HG02840 (cell line): ENCODE results near the gene COG6.

Source experiments
- ATAC-seq: cut with Tn5 transposase; IDR thresholded peaks from one replicate; pipeline ENCODE4 v1.9.1; 2021; ENCODE audit warnings: mild to moderate bottlenecking, moderate library complexity, moderate number of reproducible peaks; ENCODE audit not compliant: unreplicated experiment, low FRiP score

Gene COG6

GRCh38 chr13:39767791-39768517 lies 112.5 kb downstream of the COG6 start:
- ATAC-seq: no peak

DNA sequence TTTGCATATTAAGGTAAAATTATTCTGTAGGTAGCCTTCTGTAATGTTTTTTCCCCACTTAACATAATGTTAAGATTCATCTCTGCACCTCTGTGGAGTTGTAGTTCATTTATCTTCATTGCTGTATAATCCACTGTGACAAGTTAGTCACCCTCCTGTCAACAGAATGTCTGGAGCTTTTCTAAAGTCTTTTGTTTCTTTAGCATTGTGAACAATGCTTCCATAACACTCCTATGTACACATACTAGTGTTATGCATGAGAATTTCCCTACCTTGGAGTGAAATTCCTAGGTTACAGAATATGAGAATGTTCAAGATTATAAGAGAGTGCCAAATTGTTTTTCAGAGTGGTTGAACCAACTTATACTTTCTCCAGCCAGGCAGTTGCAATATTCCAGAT lies 113.5 kb downstream of the COG6 start:
- ATAC-seq: no peak

DNA sequence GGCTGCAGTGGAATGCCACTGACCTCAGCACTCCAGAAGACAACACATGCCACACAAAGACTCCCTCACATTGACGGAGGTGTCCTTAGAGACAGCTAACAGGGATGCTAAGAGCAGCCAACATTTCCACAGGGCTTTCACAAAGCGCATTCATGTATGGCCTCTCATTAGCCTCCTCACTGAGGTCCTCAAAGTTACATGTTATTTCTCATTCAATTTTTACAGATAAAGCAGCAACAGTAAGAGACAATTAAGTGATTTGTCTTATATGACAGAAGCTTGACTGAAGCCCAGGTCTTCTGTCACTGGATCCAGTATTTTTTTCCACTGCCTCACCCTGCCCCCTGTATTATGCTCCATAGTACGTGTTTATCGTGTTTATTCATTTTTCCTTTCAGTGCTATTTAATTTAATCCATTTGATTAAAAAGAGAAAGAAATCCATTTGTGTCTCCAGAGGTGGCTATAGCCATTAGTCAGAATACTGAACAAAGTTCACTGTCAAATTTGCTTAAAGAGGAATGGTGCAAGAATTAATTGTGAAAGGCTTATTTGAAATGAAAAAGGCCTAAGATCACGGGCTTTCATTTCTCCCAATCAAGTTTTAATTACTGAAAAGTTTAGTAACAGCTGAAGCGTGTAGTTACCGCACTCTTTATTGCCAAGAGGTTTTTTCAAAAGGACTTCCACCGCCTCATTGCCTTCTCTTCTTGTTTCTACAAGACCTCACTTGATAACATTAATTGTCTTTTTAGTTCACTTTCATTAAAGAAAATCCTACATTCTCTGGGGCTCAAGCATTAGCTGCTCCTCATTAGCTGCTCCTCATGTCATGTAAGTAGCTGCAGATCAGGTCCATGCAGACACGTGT lies 115.0 kb downstream of the COG6 start:
- no peak for ATAC-seq

DNA sequence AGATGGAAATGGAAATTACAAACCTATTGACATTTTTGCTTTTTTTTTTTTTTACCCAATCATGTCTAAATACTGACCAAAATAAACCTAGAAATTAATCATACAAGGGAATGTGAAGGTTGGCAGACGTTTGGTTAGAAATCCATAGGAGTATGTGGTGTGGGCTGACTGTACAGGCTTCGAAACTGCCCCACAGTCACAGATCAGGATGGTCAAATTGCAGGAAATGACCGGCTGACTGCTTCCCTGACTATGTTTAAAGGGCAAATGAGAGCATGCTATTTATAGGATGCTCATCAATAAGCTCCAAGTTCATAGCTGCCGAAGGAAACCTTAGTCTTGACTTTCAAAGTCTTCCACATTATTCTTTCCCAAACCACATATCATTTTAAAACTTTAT lies 118.4 kb downstream of the COG6 start:
- no peak for ATAC-seq

- no peak for ATAC-seq
Measured at GRCh38 chr13:39776439-39776838, 121.0 kb downstream of the COG6 start.

DNA sequence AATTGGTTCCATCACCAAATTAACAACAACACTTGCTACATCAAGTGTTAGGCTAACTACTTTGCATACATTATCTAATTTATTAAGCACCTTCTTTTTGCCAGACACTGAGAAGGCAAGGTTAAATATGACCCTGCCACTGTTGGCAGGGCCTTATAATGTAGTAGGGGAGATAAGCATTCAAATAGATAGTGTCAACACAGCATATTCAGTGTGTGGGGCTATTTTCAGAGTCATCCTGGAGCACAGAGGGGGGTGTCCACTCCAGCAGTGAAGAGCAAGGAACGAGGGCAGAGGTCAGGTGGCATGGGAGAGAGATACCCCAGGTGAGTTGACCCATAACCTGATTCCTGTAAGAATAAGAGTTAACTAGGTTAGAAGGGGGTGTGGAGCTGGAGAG lies 121.6 kb downstream of the COG6 start:
- no peak for ATAC-seq

DNA sequence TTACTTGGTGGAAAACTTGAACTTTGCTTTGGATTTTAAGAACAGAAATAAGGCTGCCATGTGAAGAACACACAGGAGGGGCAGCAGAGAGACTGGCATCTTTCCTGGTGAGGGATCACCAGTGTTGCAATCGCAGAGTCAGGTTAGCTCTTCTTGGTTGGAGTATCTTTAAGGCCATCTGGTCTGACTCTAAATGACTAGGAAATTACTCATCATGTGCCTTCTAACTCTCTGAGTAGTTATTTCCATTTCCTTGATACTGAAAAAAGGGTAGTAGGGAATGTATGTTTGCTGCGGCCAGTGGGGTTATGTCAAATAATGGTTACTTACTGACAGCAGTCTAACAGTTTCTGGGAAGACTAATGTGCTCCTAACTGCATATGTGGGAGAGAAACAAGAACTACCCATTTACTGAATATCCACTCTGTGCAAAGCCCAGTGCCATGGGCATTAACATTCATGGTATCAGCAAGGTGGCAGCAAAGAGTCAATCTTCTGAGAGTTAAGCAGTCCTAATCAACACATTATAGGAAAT lies 122.1 kb downstream of the COG6 start:
- ATAC-seq: no peak

DNA sequence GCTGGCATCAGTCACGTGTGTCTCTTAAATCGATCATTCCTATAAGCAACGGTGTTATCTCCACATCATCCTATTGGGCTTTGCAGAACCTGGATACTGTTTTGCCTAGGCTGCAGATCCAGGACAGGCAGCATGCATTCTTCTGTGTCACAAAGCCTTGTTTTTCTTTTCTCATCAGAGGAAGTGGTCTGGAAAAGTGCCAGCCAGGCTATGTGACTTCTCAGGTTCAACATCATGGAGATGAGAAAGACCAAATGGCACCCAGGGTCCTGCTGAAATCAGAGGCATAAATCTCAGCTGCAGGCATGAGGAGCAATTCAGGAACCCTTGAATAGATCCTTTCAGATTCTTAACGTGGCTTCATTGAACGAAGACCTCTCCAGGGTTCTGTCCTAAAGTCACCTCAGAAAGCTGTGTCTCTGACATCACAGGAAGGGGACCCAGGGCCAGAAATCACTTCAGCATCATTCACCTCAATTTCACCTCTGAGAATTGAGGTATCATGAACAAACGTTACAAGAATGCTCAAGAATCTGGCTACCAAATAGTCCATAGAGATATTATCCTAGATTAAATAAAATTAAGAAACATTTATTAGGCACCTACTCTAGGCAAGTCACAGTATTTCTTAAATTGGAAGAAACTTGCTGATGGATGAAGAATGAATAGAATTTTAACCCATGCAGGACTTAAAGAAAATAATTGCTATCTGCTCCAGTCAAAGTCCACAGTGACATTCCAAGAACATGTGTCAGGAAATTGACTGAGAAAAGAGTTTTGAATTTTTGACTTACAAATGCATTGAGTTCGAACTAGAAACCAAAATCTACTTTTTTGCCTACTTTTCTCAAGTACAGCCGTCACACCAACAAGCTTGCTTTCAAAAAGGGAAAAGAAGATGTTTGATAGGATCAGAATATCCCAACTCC lies 124.1 kb downstream of the COG6 start:
- no peak for ATAC-seq

DNA sequence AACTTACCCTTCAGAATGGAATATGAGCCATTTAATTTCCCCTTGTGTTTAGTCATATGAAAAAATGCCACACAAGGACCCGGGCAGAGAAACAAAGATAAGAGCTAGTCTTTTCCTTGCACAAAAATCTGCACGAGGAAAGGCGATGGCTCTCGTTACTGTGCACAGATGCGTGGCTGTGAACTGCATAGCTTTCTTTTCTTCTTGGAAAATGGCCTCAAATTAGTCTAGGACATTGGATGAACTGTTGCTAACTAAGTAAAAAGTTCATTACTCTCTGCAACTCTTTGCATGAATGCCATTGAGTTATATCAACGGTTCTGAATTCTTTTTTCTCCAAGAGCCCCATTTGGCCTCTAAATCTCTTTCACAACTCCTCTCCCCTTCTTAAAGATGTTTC lies 125.2 kb downstream of the COG6 start:
- ATAC-seq: no peak

GRCh38 chr13:39781381-39781780 lies 125.9 kb downstream of the COG6 start:
- ATAC-seq: no peak

GRCh38 chr13:39783051-39783450 lies 127.6 kb downstream of the COG6 start:
- no peak for ATAC-seq

DNA sequence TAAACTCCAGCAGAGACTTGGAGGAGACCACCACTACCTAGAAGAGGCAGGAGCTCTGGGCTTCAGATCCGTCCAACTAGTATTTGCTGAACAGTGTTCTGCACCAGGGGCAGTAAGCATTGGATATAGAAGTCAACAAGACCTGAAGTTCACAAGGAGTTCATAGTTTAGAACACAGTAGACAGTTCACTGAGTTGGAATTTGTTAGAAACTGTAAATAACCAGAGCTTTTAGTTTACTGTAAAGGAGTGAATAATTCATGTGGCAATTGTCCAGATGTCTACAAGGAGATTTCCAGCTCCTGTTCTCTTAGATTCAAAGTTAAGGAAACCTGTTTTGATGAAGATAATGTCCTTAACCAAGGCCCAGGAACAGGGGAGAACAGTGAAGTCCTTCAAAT lies 128.9 kb downstream of the COG6 start:
- ATAC-seq: no peak

- no peak for ATAC-seq
Measured at GRCh38 chr13:39786091-39786490, 130.6 kb downstream of the COG6 start.

- ATAC-seq: no peak
Measured at GRCh38 chr13:39787086-39787487, 131.6 kb downstream of the COG6 start.

DNA sequence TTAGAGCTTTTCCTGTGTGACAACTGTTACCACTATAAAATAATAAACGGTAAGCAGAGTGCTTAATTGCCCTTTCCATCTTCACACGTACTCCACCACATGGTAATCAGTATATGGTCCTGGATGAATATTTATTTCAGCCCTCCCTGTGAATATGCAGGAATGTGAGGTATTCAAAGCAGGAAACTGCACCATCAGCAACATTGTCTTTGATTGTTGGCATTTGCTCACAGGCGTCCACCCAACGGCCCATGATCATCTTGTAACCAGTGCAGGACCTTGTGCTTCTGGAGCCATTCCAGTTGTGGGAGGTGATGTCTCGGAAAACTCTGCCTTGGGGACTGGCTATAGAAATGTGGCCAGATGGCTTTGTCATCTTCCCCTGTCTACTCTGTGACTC lies 132.6 kb downstream of the COG6 start:
- ATAC-seq: no peak

- no peak for ATAC-seq
Measured at GRCh38 chr13:39789451-39789850, 134.0 kb downstream of the COG6 start.
